GM21825 (cell line): ENCODE measurements around the gene NPNT.

Experiments used
- ATAC-seq: cut with Tn5 transposase; IDR thresholded peaks from one replicate; pipeline ENCODE4 v1.9.1; 2021; ENCODE audit warnings: mild to moderate bottlenecking, moderate library complexity; ENCODE audit not compliant: unreplicated experiment

Gene NPNT

DNA sequence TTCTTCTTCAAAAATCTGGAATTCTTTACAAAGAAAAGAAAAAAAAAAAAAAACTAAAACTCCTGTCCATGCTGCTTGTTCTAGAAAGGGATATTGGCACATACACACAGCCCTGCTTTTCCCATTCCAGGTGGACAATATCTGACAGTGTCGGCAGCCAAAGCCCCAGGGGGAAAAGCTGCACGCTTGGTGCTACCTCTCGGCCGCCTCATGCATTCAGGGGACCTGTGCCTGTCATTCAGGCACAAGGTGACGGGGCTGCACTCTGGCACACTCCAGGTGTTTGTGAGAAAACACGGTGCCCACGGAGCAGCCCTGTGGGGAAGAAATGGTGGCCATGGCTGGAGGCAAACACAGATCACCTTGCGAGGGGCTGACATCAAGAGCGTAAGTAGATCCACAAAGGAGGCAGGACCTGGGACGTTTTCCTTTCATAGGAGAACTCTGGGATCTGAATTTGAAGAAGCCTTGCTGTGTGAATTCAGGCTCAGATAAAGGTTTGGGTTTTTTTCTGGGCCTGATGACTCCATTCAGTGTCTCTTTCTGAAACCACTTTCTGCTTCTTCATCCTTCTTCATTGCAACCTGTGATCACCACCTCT, 71.9 kb downstream of the NPNT start:
- ATAC-seq: no peak

DNA sequence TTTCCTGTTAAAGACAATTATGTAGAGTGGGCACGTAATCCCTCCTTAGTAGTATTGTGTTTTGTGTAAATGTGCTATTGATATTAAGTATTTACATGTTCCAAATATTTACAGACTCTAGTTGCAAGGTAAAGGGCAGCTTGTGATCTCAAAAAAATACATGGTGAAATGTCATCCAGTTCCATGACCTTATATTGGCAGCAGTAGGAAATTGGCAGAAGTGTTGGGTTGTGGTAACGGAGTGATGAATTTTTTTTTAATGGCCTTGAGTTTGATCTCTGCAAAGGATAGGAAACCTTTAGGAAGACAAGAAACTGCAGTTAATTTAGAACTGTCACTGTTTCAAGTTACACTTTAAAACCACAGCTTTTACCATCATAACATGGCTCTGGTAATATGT, 74.3 kb downstream of the NPNT start:
- no peak for ATAC-seq

- ATAC-seq: no peak
Measured at GRCh38 chr4:105970371-105970770, 75.1 kb downstream of the NPNT start.

- ATAC-seq: no peak
Measured at GRCh38 chr4:105971036-105971435, 75.8 kb downstream of the NPNT start.

GRCh38 chr4:105972946-105973621, 77.8 kb downstream of the NPNT start:
- ATAC-seq: no peak

GRCh38 chr4:105976915-105977314, 81.6 kb downstream of the NPNT start:
- no peak for ATAC-seq

GRCh38 chr4:105978684-105979296, 83.5 kb downstream of the NPNT start:
- no peak for ATAC-seq

- no peak for ATAC-seq
Measured at GRCh38 chr4:105979506-105979905, 84.2 kb downstream of the NPNT start.

- no peak for ATAC-seq
Measured at GRCh38 chr4:105988671-105989070, 93.4 kb downstream of the NPNT start.

GRCh38 chr4:105989485-105990242, 94.4 kb downstream of the NPNT start:
- ATAC-seq: no peak

DNA sequence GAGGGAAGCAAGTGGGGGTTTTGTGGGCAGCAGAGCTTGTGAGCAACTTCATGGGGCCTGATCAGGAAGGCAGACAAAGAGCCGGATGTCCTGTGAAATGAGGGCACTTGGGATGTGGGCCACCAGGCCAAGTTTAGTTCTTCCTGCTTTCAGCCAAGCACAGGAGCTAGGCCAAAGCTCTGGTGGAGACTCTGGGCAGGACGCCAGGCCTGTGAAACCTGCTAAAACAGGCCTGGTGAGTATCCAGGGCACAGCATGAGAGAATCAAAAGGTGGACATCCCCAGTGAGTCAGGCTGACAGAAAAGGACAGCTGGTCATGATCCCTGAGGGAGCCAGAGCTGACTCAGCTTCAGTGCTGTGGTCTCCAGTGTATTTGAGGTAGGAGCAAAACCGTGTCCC, 95.7 kb downstream of the NPNT start:
- no peak for ATAC-seq

- no peak for ATAC-seq
Measured at GRCh38 chr4:105991726-105992125, 96.5 kb downstream of the NPNT start.

- ATAC-seq: no peak
Measured at GRCh38 chr4:105992641-105993305, 97.5 kb downstream of the NPNT start.

DNA sequence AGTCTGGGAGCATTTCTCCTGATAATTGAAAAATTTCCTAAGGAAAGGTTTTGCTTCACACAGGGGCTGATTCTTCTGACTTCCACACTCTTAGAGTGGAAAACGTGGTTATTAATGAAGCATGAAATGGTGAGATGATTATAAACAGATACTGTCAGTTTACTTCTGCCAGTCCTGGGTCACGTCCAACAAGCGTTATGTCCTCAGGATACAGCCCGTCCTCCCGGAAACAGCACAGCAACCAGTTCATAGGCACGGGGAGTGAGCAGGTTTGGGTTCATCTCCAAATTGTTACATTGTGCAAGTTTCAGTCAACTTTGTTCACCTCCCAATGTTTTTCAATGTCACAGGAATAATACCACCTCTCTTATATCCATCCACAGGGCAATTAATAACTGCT, 98.8 kb downstream of the NPNT start:
- ATAC-seq: no peak

DNA sequence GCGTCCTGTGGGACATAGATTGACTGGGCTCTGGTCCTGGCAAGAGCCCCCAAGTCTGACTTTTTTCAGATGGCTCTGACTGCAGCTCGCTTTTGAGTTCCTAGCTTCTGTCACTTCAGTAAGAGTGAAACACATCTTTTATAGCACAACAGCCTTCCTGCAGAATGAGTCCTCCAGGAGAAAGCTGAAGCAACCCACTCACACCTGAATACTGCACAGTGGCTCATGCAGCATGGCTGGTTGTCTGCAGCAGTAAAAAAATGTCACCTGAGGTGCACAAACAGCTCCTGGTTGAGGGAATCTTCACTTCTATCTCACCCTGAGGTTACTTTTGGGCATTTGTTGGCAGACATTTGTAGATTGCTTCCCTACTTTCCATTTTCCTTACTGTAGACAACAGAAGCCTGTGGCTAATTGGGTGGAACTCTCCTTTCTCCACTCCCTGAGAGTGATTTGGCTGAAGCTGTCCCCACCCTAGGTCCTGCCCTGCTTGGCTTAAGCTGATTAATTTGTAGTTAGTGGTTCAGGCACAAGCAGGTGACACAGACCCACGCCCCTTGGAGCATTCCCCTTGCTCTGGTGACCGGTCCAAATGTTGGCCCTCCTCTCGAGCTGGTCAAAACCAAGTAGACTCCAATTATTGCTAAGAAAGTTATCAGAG, 99.7 kb downstream of the NPNT start:
- ATAC-seq: no peak

DNA sequence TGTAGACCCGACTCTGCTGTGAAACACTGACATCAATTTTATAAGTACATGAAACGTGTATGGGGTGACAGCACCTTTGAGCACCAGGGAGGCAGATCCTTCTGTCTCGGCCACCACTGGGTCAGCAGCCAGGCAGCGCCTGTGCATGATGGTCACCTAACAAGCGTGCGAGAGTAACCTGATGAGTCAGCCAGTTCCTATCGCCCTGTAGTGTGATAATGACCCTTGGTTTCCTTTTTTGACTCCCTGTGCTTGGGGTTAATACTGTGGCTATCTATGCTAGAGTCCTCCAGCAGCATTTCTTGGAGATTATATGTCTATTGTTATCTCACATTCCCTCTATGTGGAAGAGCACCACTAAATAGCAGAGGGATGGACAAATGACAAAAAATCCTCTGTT, 101.6 kb downstream of the NPNT start:
- no peak for ATAC-seq

DNA sequence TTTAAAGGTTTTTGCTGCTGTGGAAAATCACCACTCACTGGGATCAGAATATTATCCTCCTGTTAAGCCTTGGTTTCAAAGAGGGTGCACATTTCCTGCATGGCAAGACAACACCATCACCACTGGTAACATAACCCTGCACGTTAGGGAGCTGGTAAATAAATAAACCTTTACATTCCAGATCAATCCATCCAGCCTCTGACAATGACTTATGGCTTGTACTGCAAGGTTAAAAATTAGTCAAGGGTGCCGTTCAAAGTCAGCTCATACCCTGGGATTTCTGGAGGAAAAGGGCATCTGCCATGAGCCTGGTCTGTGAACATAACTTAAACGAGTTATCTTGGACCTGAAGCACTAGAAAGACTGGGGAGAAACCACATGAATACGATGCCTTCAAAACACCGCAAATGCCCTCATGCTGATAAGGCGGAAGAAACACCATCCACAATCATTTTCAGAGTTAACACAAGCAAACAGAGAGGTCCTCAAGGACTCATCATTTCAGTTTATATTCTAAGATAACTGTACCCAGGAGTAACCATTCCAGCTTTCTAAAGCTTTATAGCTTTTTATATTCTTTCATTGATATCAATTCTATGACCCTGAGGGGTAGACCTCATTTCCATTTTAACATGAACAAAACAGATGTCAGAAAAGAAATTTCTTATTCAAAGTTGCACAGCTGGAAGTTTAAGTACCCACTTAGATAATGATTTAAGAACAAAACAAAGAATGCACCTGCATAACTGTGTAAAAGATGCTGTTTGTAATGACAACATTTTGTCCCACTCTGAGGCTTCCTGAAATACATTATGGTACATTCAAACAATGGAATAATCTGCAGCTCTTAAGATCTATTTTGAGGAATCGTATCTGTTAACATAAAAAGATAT, 103.1 kb downstream of the NPNT start:
- no peak for ATAC-seq

- no peak for ATAC-seq
Measured at GRCh38 chr4:106002994-106003393, 107.7 kb downstream of the NPNT start.

GRCh38 chr4:106010761-106011160, 115.5 kb downstream of the NPNT start:
- ATAC-seq: no peak

GRCh38 chr4:106011387-106011786, 116.1 kb downstream of the NPNT start:
- ATAC-seq: no peak
